Choroid plexus epithelial cell (primary cell): Measurements from ENCODE around the gene SUDS3.

Source experiments
- DNase-seq: peaks from one replicate; pipeline ENCODE4 v3.0.0-alpha.2; 2010; ENCODE audit warnings: low read depth
- H3K4me3 ChIP-seq: 2 replicates; pipeline ENCODE4 v1.5.1; 2011; ENCODE audit warnings: low read depth, mild to moderate bottlenecking, control low read depth, low read length, moderate library complexity
- CTCF ChIP-seq: conservative IDR thresholded peaks from 2 replicates; pipeline ENCODE4 v1.5.1; 2011; ENCODE audit warnings: low read depth, mild to moderate bottlenecking, control low read depth, inconsistent platforms, low read length, moderate library complexity

SUDS3 gene

GRCh38 chr12:118361889-118362288 lies 14.5 kb upstream of the SUDS3 start:
- TF ChIP-seq CTCF, result no peak
- no peak overlapping the region for H3K4me3 ChIP-seq
- no peak for DNase-seq

DNA sequence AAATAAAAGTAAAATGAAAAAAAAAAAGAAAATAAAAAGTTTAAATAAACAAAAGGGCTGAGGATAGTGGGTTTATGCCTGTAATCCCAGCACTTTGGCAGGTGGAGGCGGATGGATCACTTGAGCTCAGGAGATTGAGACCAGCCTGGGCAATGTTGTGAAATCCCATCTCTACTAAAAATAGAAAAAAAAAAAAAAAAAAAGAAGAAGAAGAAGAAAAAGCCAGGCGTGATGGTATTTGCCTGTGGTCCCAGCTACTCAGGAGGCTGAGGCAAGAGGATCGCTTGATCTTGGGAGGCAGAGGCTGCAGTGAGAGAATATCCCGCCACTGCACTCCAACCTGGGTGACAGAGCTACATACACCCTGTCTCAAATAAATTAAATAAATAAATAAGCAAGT lies 7.5 kb upstream of the SUDS3 start:
- no peak overlapping the region for H3K4me3 ChIP-seq
- TF ChIP-seq CTCF, result no peak
- no peak for DNase-seq

DNA sequence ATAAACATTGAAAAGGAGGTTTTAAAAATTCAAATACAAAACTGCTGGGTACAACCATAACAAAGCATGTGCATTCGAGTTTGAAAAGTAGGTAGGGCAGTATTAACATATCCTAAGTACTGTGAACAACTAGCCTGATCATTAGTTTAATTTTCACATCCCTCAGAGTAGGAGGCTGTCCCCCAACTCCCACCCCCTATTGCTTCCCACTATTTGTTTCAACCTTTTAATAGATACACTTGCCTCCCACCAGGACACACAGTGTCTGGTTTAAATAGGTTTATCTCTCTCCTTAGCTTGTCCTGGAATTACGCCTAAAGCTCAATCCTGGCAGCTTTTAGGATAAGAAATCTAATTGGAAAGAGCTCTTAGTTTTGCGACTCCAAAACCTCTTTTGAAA lies 5.8 kb upstream of the SUDS3 start:
- no peak for TF ChIP-seq CTCF

DNA sequence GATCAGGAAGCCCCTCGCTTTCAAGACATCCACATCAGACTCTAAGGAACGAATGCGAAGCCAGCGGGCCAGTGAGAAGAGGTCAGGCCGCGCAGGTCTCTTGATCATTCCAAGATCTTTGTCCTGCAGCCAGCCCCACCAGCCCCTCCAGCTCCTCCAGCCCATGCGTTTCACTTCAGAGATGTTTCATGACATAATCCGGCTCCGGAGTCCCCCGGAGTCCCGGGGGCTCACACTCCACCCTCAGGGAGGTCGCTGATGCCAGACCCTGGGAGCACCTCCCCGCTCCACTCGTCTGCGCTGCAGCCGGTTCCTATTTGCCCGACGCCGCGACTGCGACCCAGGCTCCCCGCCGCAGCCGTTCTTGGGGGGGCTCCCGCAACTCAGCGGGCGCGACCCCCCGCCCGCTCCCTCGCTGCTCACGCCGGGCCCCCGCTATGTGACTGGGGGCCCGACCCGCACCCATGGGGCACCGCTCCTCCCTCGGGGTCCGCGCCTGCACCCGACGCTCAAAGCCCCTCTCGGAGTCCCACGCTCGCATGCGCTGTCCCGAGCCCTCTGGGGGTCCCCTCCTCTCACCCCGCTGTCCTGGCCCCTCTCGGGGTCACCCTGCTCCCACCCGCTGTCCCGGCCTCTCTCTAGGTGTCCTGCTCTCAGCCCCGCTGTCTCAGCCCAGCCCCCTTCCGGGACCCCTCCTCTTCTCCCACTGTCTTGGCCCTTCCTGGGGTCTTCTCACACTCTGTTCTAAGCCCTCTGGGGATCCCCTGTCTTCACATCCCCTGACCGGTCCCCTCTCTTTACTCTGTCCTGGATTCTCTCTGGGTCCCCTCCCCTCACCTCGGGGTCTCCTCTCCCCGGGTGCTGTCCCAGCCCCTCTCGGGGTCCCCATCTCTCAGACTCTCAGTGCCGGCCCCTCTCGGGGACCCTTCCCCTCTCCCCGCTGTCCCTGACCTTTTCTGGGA lies 4.8 kb upstream of the SUDS3 start:
- DNase-seq, result no peak
- peak overlapping the region; percentile 92 for H3K4me3 ChIP-seq
- TF ChIP-seq CTCF, result no peak

More for the DNA sequence above, 5.8 kb upstream of the SUDS3 start:
- DNase-seq, result no peak
- peak overlapping the region; percentile 92 for H3K4me3 ChIP-seq

- DNase-seq, result peak; percentile 99
- H3K4me3 ChIP-seq, result peak within 1 kb of the TSS; percentile 92
Measured at GRCh38 chr12:118372541-118373495, 3.5 kb upstream of the SUDS3 start, which contains the start of gene TAOK3. Gene TAOK3, minus strand, starts transcription at chr12:118372907. Its CDS starts 117,340 bp downstream, at chr12:118255567.

GRCh38 chr12:118373616-118374015 lies 2.7 kb upstream of the SUDS3 start:
- H3K4me3 ChIP-seq, result peak overlapping the region; percentile 80
- no peak for TF ChIP-seq CTCF
- no peak for DNase-seq

More at GRCh38 chr12:118372541-118373495, 3.5 kb upstream of the SUDS3 start, which contains the start of gene TAOK3:
- TF ChIP-seq CTCF, result no peak
